NCI-H2227 (cell line): ENCODE data around the gene GALNT14.
A peak's percentile ranks its signal among the peaks of the same experiment; 100 is the strongest.

Experiments used
- DNase-seq: peaks from one replicate; lab custom pipeline; 2025; ENCODE audit not compliant: unreplicated experiment; lab: John Stamatoyannopoulos, UW

Gene GALNT14

GRCh38 chr2:31016648-31017047 is 121.6 kb downstream of the GALNT14 start:
- DNase-seq = no peak

GRCh38 chr2:31014516-31014915 is 123.7 kb downstream of the GALNT14 start:
- DNase-seq = no peak

GRCh38 chr2:31013301-31013700 is 124.9 kb downstream of the GALNT14 start:
- no peak for DNase-seq

- DNase-seq = no peak
These were observed 125.8 kb downstream of the GALNT14 start for GRCh38 chr2:31012406-31012805.

- DNase-seq = no peak
These were observed 126.7 kb downstream of the GALNT14 start for GRCh38 chr2:31011587-31011986.

GRCh38 chr2:31008561-31009114 is 129.6 kb downstream of the GALNT14 start:
- peak; percentile 61 for DNase-seq

GRCh38 chr2:31004257-31004656 is 134.0 kb downstream of the GALNT14 start:
- DNase-seq = no peak

- DNase-seq = no peak
These were observed 134.5 kb downstream of the GALNT14 start for GRCh38 chr2:31003749-31004148.

GRCh38 chr2:31002537-31003150 is 135.6 kb downstream of the GALNT14 start:
- DNase-seq = no peak

GRCh38 chr2:31000970-31001369 is 137.3 kb downstream of the GALNT14 start:
- no peak for DNase-seq

GRCh38 chr2:30998672-30999071 is 139.6 kb downstream of the GALNT14 start:
- DNase-seq = no peak

GRCh38 chr2:30997979-30998378 is 140.3 kb downstream of the GALNT14 start:
- no peak for DNase-seq

GRCh38 chr2:30994227-30995056 is 143.8 kb downstream of the GALNT14 start:
- DNase-seq = no peak

- no peak for DNase-seq
These were observed 145.5 kb downstream of the GALNT14 start for GRCh38 chr2:30992781-30993180.

- no peak for DNase-seq
These were observed 147.6 kb downstream of the GALNT14 start for GRCh38 chr2:30990671-30991070.

- no peak for DNase-seq
These were observed 148.1 kb downstream of the GALNT14 start for GRCh38 chr2:30990176-30990575.

GRCh38 chr2:30989746-30990145 is 148.5 kb downstream of the GALNT14 start:
- DNase-seq = no peak

GRCh38 chr2:30987566-30987965 is 150.7 kb downstream of the GALNT14 start:
- DNase-seq = no peak

- DNase-seq = no peak
These were observed 152.0 kb downstream of the GALNT14 start for GRCh38 chr2:30986231-30986580.

- no peak for DNase-seq
These were observed 152.6 kb downstream of the GALNT14 start for GRCh38 chr2:30985493-30986230.

GRCh38 chr2:30984148-30984547 is 154.1 kb downstream of the GALNT14 start:
- no peak for DNase-seq

- no peak for DNase-seq
These were observed 156.7 kb downstream of the GALNT14 start for GRCh38 chr2:30981510-30981909.
